Heart left ventricle (tissue), 16 donors: ENCODE results near the gene TMEM9. TPM values are rescaled to one million over a fixed set of nuclear protein-coding genes. Genes with fewer than 3 reads are reported as not detected.

Experiments
- ATAC-seq, 4 donors: fragments of 200-7000 bp; cut with Tn5 transposase; one replicate each; pipeline ENCODE4 v1.9.1; 2020 to 2022; ENCODE audit warnings: moderate library complexity in 4 of 4, mild to moderate bottlenecking in 3 of 4, moderate number of reproducible peaks in 1 of 4
- DNase-seq, 5 donors: peaks; one replicate each; pipeline ENCODE4 v3.0.0-alpha.2; 2020
- H3K27ac ChIP-seq, 12 donors: fragments of 200-600 bp; sonication (generic) in 4 of 12; one replicate each; pipeline versions ENCODE4 v1.5.0 to v1.8.0; 2016 to 2022; ENCODE audit warnings: mild to moderate bottlenecking in 2 of 12
- H3K27me3 ChIP-seq, 9 donors: fragments of 200-600 bp; sonication (generic) in 2 of 9; one replicate each; pipeline versions ENCODE4 v1.5.1 to v1.8.0; 2016 to 2022; ENCODE audit warnings: mild to moderate bottlenecking in 3 of 9
- H3K36me3 ChIP-seq, 9 donors: fragments of 200-600 bp; sonication (generic) in 2 of 9; one replicate each; pipeline versions ENCODE4 v1.5.0 to v1.8.0; 2018 to 2022; ENCODE audit warnings: mild to moderate bottlenecking in 2 of 9
- H3K4me1 ChIP-seq, 12 donors: fragments of 200-600 bp; sonication (generic) in 4 of 12; one replicate each; pipeline versions ENCODE4 v1.5.0 to v1.8.0; 2016 to 2022; ENCODE audit warnings: mild to moderate bottlenecking in 3 of 12
- H3K4me3 ChIP-seq, 12 donors: fragments of 200-600 bp; sonication (generic) in 4 of 12; one replicate each; pipeline versions ENCODE4 v1.5.0 to v1.8.0; 2017 to 2022; ENCODE audit warnings: mild to moderate bottlenecking in 9 of 12, moderate library complexity in 4 of 12
- H3K9me3 ChIP-seq, 12 donors: fragments of 200-600 bp; sonication (generic) in 4 of 12; one replicate each; pipeline versions ENCODE4 v1.5.0 to v1.8.0; 2016 to 2022; ENCODE audit warnings: mild to moderate bottlenecking in 1 of 12
- POLR2A ChIP-seq, 2 donors: fragments of 450-650 bp; IDR thresholded peaks; one replicate each; pipeline ENCODE4 v1.6.1; 2017; ENCODE audit warnings: antibody characterized with exemption in 2 of 2, mild to moderate bottlenecking in 2 of 2, moderate library complexity in 2 of 2
- WGBS, 4 donors: extraction: QIAGEN DNeasy Blood & Tissue Kit in 2 of 4; methylation state at CpG; one replicate each; pipeline versions ENCODE4 v1.1.5 to v1.1.7; 2013 to 2018; 5-methylcytosine and 5-hydroxymethylcytosine counted together
- intact Hi-C, 10 donors: fragments of 100-400 bp; cut with DNase I; formaldehyde crosslinking; loops; one replicate each; pipeline versions ENCODE4 v1.11.1 to v1.14.2; 2022
- polyA plus RNA-seq, 2 donors: library from polyadenylated mRNA; stranded (reverse); fragments of 200-250 nt; gene quantifications; one replicate each; pipeline ENCODE4 v1.2.3, GENCODE V29; 2013
- total RNA-seq, 9 donors: library from RNA; depleted of rRNA in 2 of 9; stranded (reverse); fragments of >200 nt in 2 of 9; fragmentation: NEBNext Ultra II Directional in 3 of 9; extraction: Animal tissue kit (Norgen Biotek cat#: 25700) in 3 of 9; gene quantifications; one replicate each; pipeline versions ENCODE4 v1.1.0 to v1.2.4, GENCODE V29; 2016 to 2023
- TF ChIP-seq, protein P1 (sequence below), 12 donors: fragments of 200-600 bp; sonication (generic) in 4 of 12; IDR thresholded peaks; one replicate each; pipeline versions ENCODE4 v1.5.0 to v1.8.0; 2018 to 2022; ENCODE audit warnings: antibody characterized with exemption in 12 of 12, mild to moderate bottlenecking in 5 of 12
- donor health status: ischemic (EF 13 %, LVEDD 7.1; RV severe dilation, severe dysfunction).
- donor health status: healthy with polysubstance abuse.
- donor health status: DM: no; HTN: yes; CAD: no.
- donor health status: DM: no; HTN: no; CAD: no.
- donor health status: ischemic (EF 25% LVEDD 6.9; RV normal size, moderate dysfunction).
- donor health status: ischemic (EF 25% LVEDD 5.7; RV mildly dilated, moderate dysfunction).
- donor health status: healthy.
- donor health status: DM: yes; HTN: yes; CAD: no.
- donor health status: ischemic (EF 35%, LVEDD 5.7; RV mildly dilated, moderate dysfunction).
- donor health status: nonischemic (EF 11% LVEDD 7.7; RV severe dilation, severe dysfunction).
- donor health status: DM: yes; HTN: yes; CAD: no.
- donor health status: PGD.
- donor health status: ischemic (EF 29% LVEDD 5.4; RV normal size, mild dysfunction).
- donor health status: nonischemic (EF 23%, LVEDD 6.1; RV moderate dilation, normal function).

Gene TMEM9
- total and polyA plus RNA-seq, 11 donors: 22.4 to 42.9 (median 29.3) TPM

DNA sequence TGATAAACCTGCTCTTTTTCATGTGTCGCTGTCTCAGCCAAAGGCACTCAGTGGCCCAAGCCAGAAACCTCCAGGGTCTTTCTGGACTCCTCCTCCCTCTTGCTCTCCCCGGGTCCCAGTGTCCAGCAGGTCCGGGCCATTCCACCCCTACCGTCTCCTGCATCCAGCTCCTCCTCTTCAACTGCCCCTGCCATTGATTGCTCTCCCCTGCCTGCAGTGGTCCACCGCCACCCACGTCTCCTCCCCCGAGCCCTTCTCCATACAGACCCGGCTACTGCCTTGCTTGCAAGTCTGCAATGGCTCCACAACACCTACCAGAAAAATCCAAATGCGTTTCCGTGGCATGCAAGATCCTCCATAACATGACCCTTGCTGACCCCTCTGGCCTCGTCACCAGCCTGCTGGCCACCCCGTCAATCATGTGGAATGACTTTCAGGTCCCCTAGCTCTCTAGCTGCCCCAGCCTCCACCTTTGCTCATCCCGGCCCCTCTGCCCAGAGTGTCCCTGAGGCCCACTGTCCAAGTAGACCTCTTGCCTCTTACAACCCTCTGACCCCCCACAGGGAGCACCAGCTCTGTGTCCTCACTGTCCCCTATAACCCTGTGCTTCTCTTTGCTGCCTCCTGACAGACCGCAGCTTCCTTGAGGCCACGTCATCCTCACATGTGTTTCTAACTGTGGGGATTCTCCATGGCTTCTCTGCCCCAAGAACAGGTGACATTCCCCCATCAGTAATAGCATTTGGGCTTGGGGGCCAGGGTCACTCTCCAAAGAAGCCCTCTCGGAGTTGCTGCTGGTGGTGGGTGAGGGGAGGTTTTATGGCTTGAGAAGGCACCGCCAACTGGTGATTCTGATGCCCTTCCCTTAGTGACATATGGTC is 57.1 kb downstream of the TMEM9 start:
- Histone ChIP-seq H3K4me3 (no peak overlapping the region), H3K4me1 (no peaks in the 10 kb centered on the region), H3K27ac (no peak overlapping the region), H3K9me3 (no peaks in the 10 kb centered on the region), H3K36me3 (no peaks in the 10 kb centered on the region), H3K27me3 (no peaks in the 10 kb centered on the region)
- no peak for ATAC-seq
- no peak for TF ChIP-seq POLR2A (IDR thresholded peaks at IDR 0.05)
- TF ChIP-seq, protein P1, sequence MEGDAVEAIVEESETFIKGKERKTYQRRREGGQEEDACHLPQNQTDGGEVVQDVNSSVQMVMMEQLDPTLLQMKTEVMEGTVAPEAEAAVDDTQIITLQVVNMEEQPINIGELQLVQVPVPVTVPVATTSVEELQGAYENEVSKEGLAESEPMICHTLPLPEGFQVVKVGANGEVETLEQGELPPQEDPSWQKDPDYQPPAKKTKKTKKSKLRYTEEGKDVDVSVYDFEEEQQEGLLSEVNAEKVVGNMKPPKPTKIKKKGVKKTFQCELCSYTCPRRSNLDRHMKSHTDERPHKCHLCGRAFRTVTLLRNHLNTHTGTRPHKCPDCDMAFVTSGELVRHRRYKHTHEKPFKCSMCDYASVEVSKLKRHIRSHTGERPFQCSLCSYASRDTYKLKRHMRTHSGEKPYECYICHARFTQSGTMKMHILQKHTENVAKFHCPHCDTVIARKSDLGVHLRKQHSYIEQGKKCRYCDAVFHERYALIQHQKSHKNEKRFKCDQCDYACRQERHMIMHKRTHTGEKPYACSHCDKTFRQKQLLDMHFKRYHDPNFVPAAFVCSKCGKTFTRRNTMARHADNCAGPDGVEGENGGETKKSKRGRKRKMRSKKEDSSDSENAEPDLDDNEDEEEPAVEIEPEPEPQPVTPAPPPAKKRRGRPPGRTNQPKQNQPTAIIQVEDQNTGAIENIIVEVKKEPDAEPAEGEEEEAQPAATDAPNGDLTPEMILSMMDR (IDR thresholded peaks at IDR 0.05): no peak
- intact Hi-C loops: loop anchor here in 1 of 10 donors (5.0 kb wide), 1 partner anchor 540 kb away; no protein-coding TSS in a partner anchor
- DNase-seq: no peak
- 80 to 87% (median 85%) methylated on average over 17 of the region's 17 CpGs for WGBS, 4 donors

GRCh38 chr1:201096041-201096461 is 58.2 kb downstream of the TMEM9 start:
- Histone ChIP-seq H3K27ac (no peak overlapping the region), H3K27me3 (no peaks in the 10 kb centered on the region), H3K9me3 (no peaks in the 10 kb centered on the region), H3K4me3 (no peak overlapping the region), H3K4me1 (no peaks in the 10 kb centered on the region), H3K36me3 (no peaks in the 10 kb centered on the region)
- no peak for DNase-seq
- TF ChIP-seq, protein P1 (IDR thresholded peaks at IDR 0.05): no peak
- TF ChIP-seq POLR2A (IDR thresholded peaks at IDR 0.05): no peak
- WGBS, 4 donors: 69 to 73% (median 72%) methylated on average over 5 of the region's 5 CpGs
- intact Hi-C loops: loop anchor here in 1 of 10 donors (5.0 kb wide), 1 partner anchor 539 kb away; no protein-coding TSS in a partner anchor
- no peak for ATAC-seq

DNA sequence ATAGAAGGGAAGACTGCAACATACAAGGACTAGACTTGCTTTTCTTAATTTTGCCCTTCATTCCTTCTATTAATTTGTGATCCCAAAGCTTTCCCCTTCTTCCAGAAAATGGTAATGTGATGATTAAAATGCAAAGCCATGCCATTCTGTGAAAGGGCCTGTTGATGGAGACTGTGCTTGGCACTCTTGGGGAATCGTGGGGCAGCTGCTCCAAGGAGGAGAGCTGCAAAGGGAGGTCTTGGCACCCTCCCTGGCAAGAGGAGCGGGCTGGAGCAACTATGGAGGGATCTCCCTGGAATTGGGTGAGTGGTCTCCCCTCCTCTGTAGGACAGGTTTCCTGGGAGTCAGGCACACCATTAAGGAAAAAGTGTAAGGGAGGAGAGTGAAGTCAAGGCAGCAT is 58.7 kb downstream of the TMEM9 start:
- DNase-seq: no peak
- no peak for ATAC-seq
- Histone ChIP-seq H3K27me3 (no peaks in the 10 kb centered on the region), H3K4me3 (no peak overlapping the region), H3K9me3 (no peaks in the 10 kb centered on the region), H3K27ac (no peak overlapping the region), H3K4me1 (no peaks in the 10 kb centered on the region), H3K36me3 (no peaks in the 10 kb centered on the region)
- TF ChIP-seq POLR2A (IDR thresholded peaks at IDR 0.05): no peak
- TF ChIP-seq, protein P1 (IDR thresholded peaks at IDR 0.05): no peak
- intact Hi-C loops: loop anchor here in 1 of 10 donors (5.0 kb wide), 1 partner anchor 538 kb away; no protein-coding TSS in a partner anchor
- 83 to 97% (median 92%) methylated on average over 2 of the region's 2 CpGs for WGBS, 4 donors

GRCh38 chr1:201094832-201095231 is 59.4 kb downstream of the TMEM9 start:
- H3K9me3 ChIP-seq: no peaks in the 10 kb centered on the region
- DNase-seq: no peak
- no peaks in the 10 kb centered on the region for H3K27me3 ChIP-seq
- no peak for TF ChIP-seq POLR2A (IDR thresholded peaks at IDR 0.05)
- TF ChIP-seq, protein P1 (IDR thresholded peaks at IDR 0.05): no peak
- H3K27ac ChIP-seq: no peak overlapping the region
- H3K4me3 ChIP-seq: no peak overlapping the region
- peak in 1 of 4 donors; percentile 42 for ATAC-seq
- WGBS, 4 donors: 53 to 94% (median 73%) methylated on average over 2 to 4 of the region's 4 CpGs
- no peaks in the 10 kb centered on the region for H3K36me3 ChIP-seq
- intact Hi-C loops: loop anchor here in 1 of 10 donors (5.0 kb wide), 1 partner anchor 538 kb away; no protein-coding TSS in a partner anchor
- H3K4me1 ChIP-seq: no peaks in the 10 kb centered on the region
